H9 (cell line): ENCODE data around the gene WFS1. TPM values are rescaled to one million over a fixed set of nuclear protein-coding genes. Genes with fewer than 3 reads are reported as not detected.

Source experiments
- DNase-seq: peaks from one replicate; pipeline ENCODE4 v3.0.0-alpha.2; 2017
- H2AFZ ChIP-seq: one replicate; pipeline ENCODE4 v1.6.1; 2013; ENCODE audit warnings: mild to moderate bottlenecking, low read length, control low read depth, moderate library complexity
- H2AK5ac ChIP-seq: 2 replicates; pipeline ENCODE4 v1.6.1; 2013; ENCODE audit warnings: low read length, control low read depth, mixed read lengths; ENCODE audit not compliant: insufficient read length
- H2BK120ac ChIP-seq: one replicate; pipeline ENCODE4 v1.6.1; 2013; ENCODE audit warnings: low read depth, mild to moderate bottlenecking, low read length, control low read depth, inconsistent platforms; ENCODE audit not compliant: poor library complexity, severe bottlenecking
- H2BK12ac ChIP-seq: 2 replicates; pipeline ENCODE4 v1.6.1; 2013; ENCODE audit warnings: low read length, control low read depth, mixed read lengths, low read depth; ENCODE audit not compliant: insufficient read length
- H2BK15ac ChIP-seq: 2 replicates; pipeline ENCODE4 v1.6.1; 2013; ENCODE audit warnings: low read depth, low read length, control low read depth
- H2BK20ac ChIP-seq: one replicate; pipeline ENCODE4 v1.6.1; 2013; ENCODE audit warnings: low read depth, mild to moderate bottlenecking, low read length, control low read depth, inconsistent platforms; ENCODE audit not compliant: poor library complexity, severe bottlenecking
- H2BK5ac ChIP-seq: 2 replicates; pipeline ENCODE4 v1.6.1; 2013; ENCODE audit warnings: low read length, control low read depth, mixed read lengths; ENCODE audit not compliant: insufficient read length
- H3K14ac ChIP-seq: 2 replicates; pipeline ENCODE4 v1.6.1; 2013; ENCODE audit warnings: low read length, control low read depth; ENCODE audit not compliant: insufficient read depth
- H3K18ac ChIP-seq: 2 replicates; pipeline ENCODE4 v1.6.1; 2013; ENCODE audit warnings: low read depth, mild to moderate bottlenecking, mixed read lengths, low read length, control low read depth; ENCODE audit not compliant: insufficient read length
- H3K23ac ChIP-seq: 2 replicates; pipeline ENCODE4 v1.6.1; 2013; ENCODE audit warnings: low read length, control low read depth, mixed read lengths, low read depth; ENCODE audit not compliant: insufficient read length
- H3K23me2 ChIP-seq: 2 replicates; pipeline ENCODE4 v1.6.1; 2013; ENCODE audit warnings: low read depth, mild to moderate bottlenecking, mixed read lengths, low read length, control low read depth; ENCODE audit not compliant: insufficient read length, poor library complexity, severe bottlenecking
- H3K27ac ChIP-seq: 2 replicates; pipeline ENCODE4 v1.5.1; 2013; ENCODE audit warnings: low read length, control low read depth, mixed read lengths, low read depth; ENCODE audit not compliant: insufficient read length
- H3K27me3 ChIP-seq: 2 replicates; pipeline ENCODE4 v1.6.1; 2013; ENCODE audit warnings: low read length, control low read depth, inconsistent platforms; ENCODE audit not compliant: insufficient read depth
- H3K4ac ChIP-seq: 2 replicates; pipeline ENCODE4 v1.6.1; 2013; ENCODE audit warnings: low read depth, mild to moderate bottlenecking, control low read depth, inconsistent platforms, low read length, moderate library complexity
- H3K4me1 ChIP-seq: 2 replicates; pipeline ENCODE4 v1.6.1; 2013; ENCODE audit warnings: low read length, control low read depth, inconsistent platforms; ENCODE audit not compliant: insufficient read depth
- H3K4me2 ChIP-seq: 2 replicates; pipeline ENCODE4 v1.6.1; 2013; ENCODE audit warnings: low read length, control low read depth, mixed read lengths; ENCODE audit not compliant: insufficient read length, insufficient read depth
- H3K56ac ChIP-seq: 2 replicates; pipeline ENCODE4 v1.6.1; 2013; ENCODE audit warnings: low read depth, mild to moderate bottlenecking, mixed read lengths, low read length, control low read depth; ENCODE audit not compliant: insufficient read length
- H3K79me1 ChIP-seq: 2 replicates; pipeline ENCODE4 v1.6.1; 2013; ENCODE audit warnings: low read depth, mild to moderate bottlenecking, moderate library complexity, low read length, control low read depth, inconsistent platforms; ENCODE audit not compliant: insufficient read depth, poor library complexity, severe bottlenecking
- H3K79me2 ChIP-seq: 2 replicates; pipeline ENCODE4 v1.6.1; 2013; ENCODE audit warnings: low read length, control low read depth, inconsistent platforms; ENCODE audit not compliant: insufficient read depth
- H3K9ac ChIP-seq: 2 replicates; pipeline ENCODE4 v1.6.1; 2013; ENCODE audit warnings: low read length, control low read depth, mixed read lengths; ENCODE audit not compliant: insufficient read length; ENCODE audit errors: extremely low read depth
- H3K9me3 ChIP-seq: one replicate; pipeline ENCODE4 v1.6.1; 2013; ENCODE audit warnings: low read depth, low read length, inconsistent platforms; ENCODE audit not compliant: control insufficient read depth
- H3T11ph ChIP-seq: one replicate; pipeline ENCODE4 v1.6.1; 2013; ENCODE audit warnings: mild to moderate bottlenecking, low read length, control low read depth, inconsistent platforms
- H4K20me1 ChIP-seq: one replicate; pipeline ENCODE4 v1.6.1; 2013; ENCODE audit not compliant: control insufficient read depth, insufficient read length, insufficient read depth
- H4K5ac ChIP-seq: 2 replicates; pipeline ENCODE4 v1.6.1; 2013; ENCODE audit warnings: low read depth, mild to moderate bottlenecking, mixed read lengths, low read length, control low read depth; ENCODE audit not compliant: insufficient read length
- H4K8ac ChIP-seq: replicated peaks from 2 replicates; pipeline ENCODE4 v1.6.1; 2013; ENCODE audit warnings: low read length, control low read depth, mixed read lengths, low read depth; ENCODE audit not compliant: insufficient read length
- H4K91ac ChIP-seq: 2 replicates; pipeline ENCODE4 v1.6.1; 2013; ENCODE audit warnings: low read depth, mild to moderate bottlenecking, moderate library complexity, mixed read lengths, low read length, control low read depth; ENCODE audit not compliant: insufficient read length
- H3K27ac Mint-ChIP-seq, 3 experiments: 2 replicates in 2 of 3; 3 replicates in 1 of 3; pipeline ENCODE4 v1.8.0; 2020 to 2021; ENCODE audit warnings: mixed read lengths in 3 of 3, mild to moderate bottlenecking in 1 of 3, moderate library complexity in 1 of 3
- H3K27me3 Mint-ChIP-seq: 2 replicates; pipeline ENCODE4 v1.8.0; 2021; ENCODE audit warnings: low read depth, mild to moderate bottlenecking, moderate library complexity, mixed read lengths
- H3K36me3 Mint-ChIP-seq, 3 experiments: 2 replicates in 2 of 3; 3 replicates in 1 of 3; pipeline ENCODE4 v1.8.0; 2020 to 2021; ENCODE audit warnings: low read depth in 3 of 3, mixed read lengths in 3 of 3; ENCODE audit not compliant: insufficient read depth in 1 of 3
- H3K4me1 Mint-ChIP-seq, 2 experiments: 2 replicates each; pipeline ENCODE4 v1.8.0; 2020; ENCODE audit warnings: mixed read lengths in 2 of 2
- H3K4me3 Mint-ChIP-seq, 2 experiments: 2 replicates in 1 of 2; 3 replicates in 1 of 2; pipeline ENCODE4 v1.8.0; 2020 to 2021; ENCODE audit warnings: mild to moderate bottlenecking in 2 of 2, mixed read lengths in 2 of 2, moderate library complexity in 1 of 2
- H3K9me3 Mint-ChIP-seq, 2 experiments: 2 replicates in 1 of 2; 3 replicates in 1 of 2; pipeline ENCODE4 v1.8.0; 2020; ENCODE audit warnings: mild to moderate bottlenecking in 2 of 2, mixed read lengths in 2 of 2, moderate library complexity in 1 of 2
- CTCF ChIP-seq: fragments of 200-600 bp; sonication (generic); conservative IDR thresholded peaks from 3 replicates; pipeline ENCODE4 v1.8.0; 2021; ENCODE audit warnings: antibody characterized with exemption, mild to moderate bottlenecking
- WGBS: extraction: QIAGEN DNeasy Blood & Tissue Kit; methylation state at CpG from one replicate; pipeline ENCODE4 v1.1.7; 2013; ENCODE audit warnings: missing lambda C conversion rate, low lambda C conversion rate, mixed read lengths; ENCODE audit not compliant: insufficient read length; ENCODE audit errors: extremely low coverage; 5-methylcytosine and 5-hydroxymethylcytosine counted together
- total RNA-seq: library from RNA; stranded (reverse); gene quantifications from 2 replicates; pipeline ENCODE4 v1.2.1, GENCODE V29; 2021

WFS1 gene
- total RNA-seq, 1 experiment from 2014 or later: 18.9 TPM

DNA sequence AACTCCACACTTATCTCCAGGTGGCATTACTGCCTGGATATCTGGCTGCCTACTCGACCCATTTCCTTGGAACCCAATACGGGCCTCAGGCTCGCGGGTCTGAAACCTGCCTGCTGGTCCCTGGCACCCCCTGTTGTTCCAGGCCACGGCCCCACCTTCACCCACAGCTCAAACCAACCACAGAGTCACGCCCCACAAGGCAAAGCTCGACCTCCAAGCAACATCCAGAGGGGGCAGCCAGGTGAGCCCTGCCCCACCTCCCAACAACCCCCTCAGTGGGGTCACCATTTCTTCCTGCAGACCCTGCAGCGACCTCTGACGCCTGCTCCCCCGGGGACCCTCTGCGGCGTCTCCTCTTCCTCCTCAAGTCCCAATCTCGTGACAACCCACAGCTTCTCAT is 76.2 kb downstream of the WFS1 start:
- no peaks in the 10 kb centered on the region; the same call in 1 of the 2 replicates for H3K4me1 ChIP-seq
- no peak for TF ChIP-seq CTCF
- H3K23ac ChIP-seq: no peak overlapping the region
- H2BK5ac ChIP-seq: no peak overlapping the region
- H4K20me1 ChIP-seq: no peaks in the 10 kb centered on the region
- H3K27me3 ChIP-seq: no peaks in the 10 kb centered on the region
- H3K4me2 ChIP-seq: no peak overlapping the region
- no peaks in the 10 kb centered on the region for H3K9me3 ChIP-seq
- H3K56ac ChIP-seq: no peak overlapping the region
- Mint-ChIP-seq H3K27me3 (peaks cover 1% of the 10 kb centered on the region), H3K4me1 (peaks cover 0 to 7% of the 10 kb centered on the region in 2 experiments; a peak in 2 of 4 replicates), H3K36me3 (no peaks in the 10 kb centered on the region), H3K9me3 (no peaks in the 10 kb centered on the region; a peak in 1 of 5 replicates), H3K4me3 (no peak overlapping the region), H3K27ac (peak overlapping the region in 1 of 3 experiments; percentile 96; a peak in 2 of 7 replicates)
- no peak overlapping the region for H3K9ac ChIP-seq
- no peak for DNase-seq
- no peaks in the 10 kb centered on the region for H3K79me2 ChIP-seq
- no peak overlapping the region for H2BK20ac ChIP-seq
- H3T11ph ChIP-seq: no peak overlapping the region
- no peak overlapping the region for H2BK15ac ChIP-seq
- peaks cover 3% of the 10 kb centered on the region for H3K23me2 ChIP-seq
- H2BK120ac ChIP-seq: no peak overlapping the region
- no CpG with 5 or more reads among the region's 13 CpGs for WGBS
- H2BK12ac ChIP-seq: no peak overlapping the region
- H4K5ac ChIP-seq: no peak overlapping the region
- no peak overlapping the region for H3K4ac ChIP-seq
- H3K27ac ChIP-seq: no peak overlapping the region
- H3K79me1 ChIP-seq: no peaks in the 10 kb centered on the region
- no peak overlapping the region for H3K18ac ChIP-seq
- H2AK5ac ChIP-seq: no peak overlapping the region
- no peak overlapping the region for H2AFZ ChIP-seq
- H4K91ac ChIP-seq: no peak overlapping the region
- no peak overlapping the region for H3K14ac ChIP-seq
- H4K8ac ChIP-seq: no peak overlapping the region
